ENCODE measurements around the gene TET3. TPM values are rescaled to one million over a fixed set of nuclear protein-coding genes. Genes with fewer than 3 reads are reported as not detected.

The TET3 gene
- total RNA-seq, 1 donor from 2014 or later, result 6.2 TPM

DNA sequence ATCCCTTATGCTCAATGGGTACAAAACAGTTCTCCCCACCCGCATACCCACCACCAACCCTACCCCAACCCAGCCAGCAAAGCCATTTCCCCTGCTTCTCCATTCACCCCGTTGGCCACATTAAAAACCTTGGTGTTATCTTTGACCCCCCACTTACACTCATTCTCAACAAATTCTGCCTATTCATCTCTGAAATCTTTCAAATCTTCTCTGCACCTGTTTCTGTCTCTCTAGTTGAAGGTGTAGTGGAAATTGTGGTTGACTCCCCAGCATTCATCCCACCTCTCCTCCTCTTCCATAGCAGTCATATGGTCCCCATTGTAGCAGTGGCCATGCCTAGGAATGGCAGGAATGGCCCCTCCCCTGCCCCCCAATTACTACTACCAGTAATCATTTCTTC is 20.5 kb upstream of the TET3 start:
- DNase-seq (ENCODE audit: low spot score), result no peak
- Histone ChIP-seq H3K4me2 (no peak overlapping the region), H4K20me1 (ENCODE audit: low read depth) (no peaks in the 10 kb centered on the region), H2AFZ (replicated peaks) (no peak overlapping the region), H3K4me1 (no peaks in the 10 kb centered on the region), H3K9ac (no peak overlapping the region), H3K27ac (no peak overlapping the region), H3K4me3 (no peak overlapping the region), H3K9me3 (ENCODE audit: low read depth) (no peaks in the 10 kb centered on the region), H3K36me3 (no peaks in the 10 kb centered on the region), H3K79me2 (ENCODE audit: low read depth) (no peaks in the 10 kb centered on the region), H3F3A (ENCODE audit: low read depth) (no peaks in the 10 kb centered on the region), H3K27me3 (no peaks in the 10 kb centered on the region)
- Mint-ChIP-seq H3K27me3 (ENCODE audit: insufficient read depth, low read depth) (peaks cover 5% of the 10 kb centered on the region), H3K27ac (no peak overlapping the region), H3K36me3 (peaks cover 8% of the 10 kb centered on the region), H3K4me3 (no peak overlapping the region), H3K4me1 (peaks cover 3% of the 10 kb centered on the region), H3K9me3 (no peaks in the 10 kb centered on the region)
- TF ChIP-seq EZH2phosphoT487 (IDR thresholded peaks at IDR 0.05) (no peak), CTCF (IDR thresholded peaks at IDR 0.05) (no peak), EZH2 (IDR thresholded peaks at IDR 0.05) (no peak)

DNA sequence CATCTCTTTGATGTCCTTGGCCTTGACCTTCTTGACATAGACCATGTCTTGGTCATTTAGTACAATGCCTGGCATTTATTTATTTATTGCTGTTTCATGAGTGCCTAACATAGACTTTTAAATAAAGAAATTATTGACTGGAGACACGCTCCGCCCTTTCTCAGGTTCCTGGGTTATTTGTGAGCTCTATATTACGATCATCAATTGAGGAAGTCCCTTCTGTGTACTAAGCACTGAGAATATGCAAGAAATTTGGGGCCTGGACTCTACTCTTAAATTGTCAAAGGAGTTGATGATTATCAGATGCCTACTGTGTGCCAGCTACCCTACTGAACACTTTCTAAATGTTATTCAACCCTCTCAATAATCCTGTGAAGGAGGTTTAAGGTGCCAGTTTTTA is 19.7 kb upstream of the TET3 start:
- no peak overlapping the region for H3K4me3 Mint-ChIP-seq

GRCh38 chr2:73968357-73968937 is 16.3 kb upstream of the TET3 start:
- Histone ChIP-seq H2AFZ (replicated peaks) (no peak overlapping the region), H3K9me3 (ENCODE audit: low read depth) (no peaks in the 10 kb centered on the region), H4K20me1 (ENCODE audit: low read depth) (no peaks in the 10 kb centered on the region), H3K36me3 (no peaks in the 10 kb centered on the region), H3K4me1 (no peaks in the 10 kb centered on the region), H3K9ac (no peak overlapping the region), H3K79me2 (ENCODE audit: low read depth) (no peaks in the 10 kb centered on the region), H3K4me3 (no peak overlapping the region), H3K27me3 (peaks cover 12% of the 10 kb centered on the region), H3K4me2 (no peak overlapping the region), H3K27ac (no peak overlapping the region), H3F3A (ENCODE audit: low read depth) (no peaks in the 10 kb centered on the region)
- Mint-ChIP-seq H3K4me3 (no peak overlapping the region), H3K36me3 (no peaks in the 10 kb centered on the region), H3K4me1 (peaks cover 7% of the 10 kb centered on the region), H3K27me3 (ENCODE audit: insufficient read depth, low read depth) (peaks cover 9% of the 10 kb centered on the region), H3K27ac (no peak overlapping the region), H3K9me3 (no peaks in the 10 kb centered on the region)
- TF ChIP-seq CTCF (IDR thresholded peaks at IDR 0.05) (no peak), EZH2 (IDR thresholded peaks at IDR 0.05) (no peak), EZH2phosphoT487 (IDR thresholded peaks at IDR 0.05) (no peak)
- DNase-seq (ENCODE audit: low spot score), result no peak

More for the DNA sequence above, 19.7 kb upstream of the TET3 start:
- DNase-seq (ENCODE audit: low spot score), result no peak
- Mint-ChIP-seq H3K36me3 (peaks cover 3% of the 10 kb centered on the region), H3K4me1 (peaks cover 3% of the 10 kb centered on the region), H3K9me3 (no peaks in the 10 kb centered on the region), H3K27ac (no peak overlapping the region), H3K27me3 (ENCODE audit: insufficient read depth, low read depth) (peaks cover 5% of the 10 kb centered on the region)
- H3K9me3 ChIP-seq (ENCODE audit: low read depth), result no peaks in the 10 kb centered on the region
- H2AFZ ChIP-seq (replicated peaks), result no peak overlapping the region
- no peaks in the 10 kb centered on the region for H3K79me2 ChIP-seq (ENCODE audit: low read depth)
- H3K4me3 ChIP-seq, result no peak overlapping the region
- no peaks in the 10 kb centered on the region for H3K4me1 ChIP-seq
- no peak overlapping the region for H3K9ac ChIP-seq
- no peak overlapping the region for H3K27ac ChIP-seq
- no peak overlapping the region for H3K4me2 ChIP-seq
- H3K27me3 ChIP-seq, result no peaks in the 10 kb centered on the region
- no peaks in the 10 kb centered on the region for H3F3A ChIP-seq (ENCODE audit: low read depth)
- no peaks in the 10 kb centered on the region for H4K20me1 ChIP-seq (ENCODE audit: low read depth)
- H3K36me3 ChIP-seq, result no peaks in the 10 kb centered on the region
- TF ChIP-seq CTCF (IDR thresholded peaks at IDR 0.05), result no peak
- TF ChIP-seq EZH2phosphoT487 (IDR thresholded peaks at IDR 0.05), result no peak
- no peak for TF ChIP-seq EZH2 (IDR thresholded peaks at IDR 0.05)
